OCI-LY7 (cell line): ENCODE measurements around the gene C12orf56. TPM values are rescaled to one million over a fixed set of nuclear protein-coding genes. Genes with fewer than 3 reads are reported as not detected.
"Not testable (repeated sequence)": the region's sequence is repeated elsewhere in the genome, so short reads cannot be mapped to it uniquely, and the experiment has no call there.

Source experiments
- BruUV-seq: library from RNA; stranded (reverse); fragments of 400-500 nt; replicated peaks from 2 replicates; lab custom pipeline; 2021; lab: Mats Ljungman, UMichigan
- CTCF ChIA-PET: fragments of 300-600 bp; sonication (Branson Sonifier 250); formaldehyde crosslinking; loops from one replicate; lab custom pipeline; 2022; ENCODE audit warnings: antibody characterized with exemption; ENCODE audit not compliant: unreplicated experiment; lab: Charles Lee
- POLR2A ChIA-PET: fragments of 300-600 bp; sonication (Branson Sonifier 250); formaldehyde crosslinking; loops from one replicate; lab custom pipeline; 2022; ENCODE audit warnings: antibody characterized with exemption; lab: Charles Lee
- DNase-seq: peaks from one replicate; pipeline ENCODE4 v3.0.0-alpha.2; 2015; ENCODE audit warnings: low spot score
- H2AFZ ChIP-seq: fragments of 200-600 bp; sonication (generic), shearing (Covaris generic); 2 replicates; pipeline ENCODE4 v1.6.1; 2014; ENCODE audit warnings: mild to moderate bottlenecking, antibody characterized with exemption, low read length, moderate library complexity
- H3K27ac ChIP-seq: fragments of 200-600 bp; sonication (generic); 2 replicates; pipeline ENCODE4 v1.5.1; 2014; ENCODE audit warnings: mixed run types, low read depth, mild to moderate bottlenecking, moderate library complexity, low read length, inconsistent platforms; ENCODE audit not compliant: poor library complexity, severe bottlenecking
- H3K36me3 ChIP-seq: fragments of 200-600 bp; sonication (generic); 2 replicates; pipeline ENCODE4 v1.6.1; 2014; ENCODE audit warnings: mild to moderate bottlenecking, antibody characterized with exemption, low read length, moderate library complexity, mixed read lengths; ENCODE audit not compliant: insufficient read depth
- H3K4me1 ChIP-seq: fragments of 200-600 bp; sonication (generic); 2 replicates; pipeline ENCODE4 v1.5.1; 2014; ENCODE audit warnings: mild to moderate bottlenecking, low read length; ENCODE audit not compliant: insufficient read depth, poor library complexity, severe bottlenecking
- H3K4me2 ChIP-seq: fragments of 200-600 bp; sonication (generic); 2 replicates; pipeline ENCODE4 v1.6.1; 2014; ENCODE audit warnings: mild to moderate bottlenecking, low read length
- H3K4me3 ChIP-seq: fragments of 200-600 bp; sonication (generic); 2 replicates; pipeline ENCODE4 v1.5.1; 2014; ENCODE audit warnings: mild to moderate bottlenecking, low read depth, low read length; ENCODE audit not compliant: poor library complexity, severe bottlenecking
- H3K79me2 ChIP-seq: fragments of 200-600 bp; sonication (generic); 2 replicates; pipeline ENCODE4 v1.6.1; 2016; ENCODE audit warnings: low read depth, mild to moderate bottlenecking, low read length, moderate library complexity, mixed read lengths; ENCODE audit not compliant: insufficient read depth
- H3K9me2 ChIP-seq: fragments of 200-600 bp; sonication (generic); 2 replicates; pipeline ENCODE4 v1.6.1; 2016; ENCODE audit warnings: mild to moderate bottlenecking, low read length, mixed read lengths; ENCODE audit not compliant: insufficient read depth
- H3K9me3 ChIP-seq: fragments of 200-600 bp; sonication (generic); 2 replicates; pipeline ENCODE4 v1.6.1; 2014; ENCODE audit warnings: mild to moderate bottlenecking, mixed run types, low read length, mixed read lengths
- H4K20me1 ChIP-seq: fragments of 200-600 bp; sonication (generic); 2 replicates; pipeline ENCODE4 v1.6.1; 2014; ENCODE audit warnings: mild to moderate bottlenecking, antibody characterized with exemption, low read length, moderate library complexity, mixed read lengths; ENCODE audit not compliant: insufficient read depth
- EZH2phosphoT487 ChIP-seq: fragments of 200-600 bp; sonication (generic); IDR thresholded peaks from 2 replicates; pipeline ENCODE4 v1.6.1; 2018; ENCODE audit warnings: low read depth, borderline replicate concordance, mild to moderate bottlenecking, mixed run types, antibody characterized with exemption, low read length, moderate library complexity, mixed read lengths
- intact Hi-C: fragments of 100-400 bp; cut with micrococcal nuclease; formaldehyde crosslinking; loops from one replicate; pipeline ENCODE4 v1.10.0; 2022; ENCODE audit not compliant: unreplicated experiment
- total RNA-seq, 2 experiments: library from RNA; depleted of rRNA in 1 of 2; stranded (reverse); fragments of >200 nt in 1 of 2; shearing (Covaris generic) in 1 of 2; gene quantifications; 2 replicates each; pipeline ENCODE4 v1.2.3, GENCODE V29; 2014 to 2022
- TF ChIP-seq, protein P1 (sequence below): fragments of 200-600 bp; sonication (generic); conservative IDR thresholded peaks from 2 replicates; pipeline ENCODE4 v1.5.1; 2014; ENCODE audit warnings: mild to moderate bottlenecking, antibody characterized with exemption, low read length, moderate library complexity, mixed read lengths

Gene C12orf56
- total RNA-seq, 2 experiments from 2014 or later, result not detected

DNA sequence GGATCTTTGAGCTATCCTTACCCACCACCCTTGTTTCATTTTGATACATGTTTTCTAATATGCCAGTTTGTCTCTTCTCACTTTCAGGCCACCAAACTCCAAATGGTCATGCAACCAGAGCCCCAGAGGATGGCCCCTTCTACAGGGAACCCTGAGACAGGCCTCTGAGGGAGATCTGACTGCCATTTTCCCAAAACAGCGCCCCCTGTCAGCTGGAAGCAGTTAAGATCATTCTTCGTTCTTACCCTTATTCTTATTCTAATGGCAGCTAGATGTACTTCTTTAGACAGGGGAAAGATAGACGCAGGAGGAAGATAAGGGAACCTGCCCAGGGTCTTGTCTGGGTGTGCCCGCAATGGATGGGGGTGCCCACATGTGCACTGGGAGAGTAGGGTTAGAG lies 38.4 kb downstream of the C12orf56 start:
- POLR2A ChIA-PET, result interaction anchor here (0.6 to 0.7 kb wide), 2 partner anchors 26 to 378 kb away, joined by 4 to 5 read pairs; no protein-coding TSS in a partner anchor

DNA sequence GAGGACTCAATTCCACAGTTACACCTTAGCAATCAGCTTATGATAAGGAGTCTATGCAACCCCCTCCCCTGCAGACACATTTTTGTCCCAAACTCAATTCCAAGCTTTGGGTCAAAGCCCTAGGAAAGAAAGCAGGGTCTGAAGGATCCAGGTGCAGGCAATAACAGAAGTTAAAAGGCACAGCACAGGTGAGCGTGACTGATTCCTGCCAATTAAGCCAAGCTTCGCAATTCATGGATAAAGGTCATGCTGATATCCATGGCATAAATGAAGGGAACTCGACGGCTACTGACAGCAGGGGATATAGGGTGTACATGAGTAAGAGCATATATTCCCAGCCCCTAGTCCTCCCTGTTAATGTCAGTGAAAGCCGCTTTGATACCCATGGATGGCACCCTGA lies 39.3 kb downstream of the C12orf56 start:
- no TSS peak for BruUV-seq
- H3K4me2 ChIP-seq, result no peak overlapping the region
- H3K36me3 ChIP-seq, result no peaks in the 10 kb centered on the region
- H2AFZ ChIP-seq, result no peak overlapping the region
- H4K20me1 ChIP-seq, result no peaks in the 10 kb centered on the region
- H3K9me2 ChIP-seq, result no peaks in the 10 kb centered on the region
- H3K4me1 ChIP-seq, result no peaks in the 10 kb centered on the region
- TF ChIP-seq, protein P1, sequence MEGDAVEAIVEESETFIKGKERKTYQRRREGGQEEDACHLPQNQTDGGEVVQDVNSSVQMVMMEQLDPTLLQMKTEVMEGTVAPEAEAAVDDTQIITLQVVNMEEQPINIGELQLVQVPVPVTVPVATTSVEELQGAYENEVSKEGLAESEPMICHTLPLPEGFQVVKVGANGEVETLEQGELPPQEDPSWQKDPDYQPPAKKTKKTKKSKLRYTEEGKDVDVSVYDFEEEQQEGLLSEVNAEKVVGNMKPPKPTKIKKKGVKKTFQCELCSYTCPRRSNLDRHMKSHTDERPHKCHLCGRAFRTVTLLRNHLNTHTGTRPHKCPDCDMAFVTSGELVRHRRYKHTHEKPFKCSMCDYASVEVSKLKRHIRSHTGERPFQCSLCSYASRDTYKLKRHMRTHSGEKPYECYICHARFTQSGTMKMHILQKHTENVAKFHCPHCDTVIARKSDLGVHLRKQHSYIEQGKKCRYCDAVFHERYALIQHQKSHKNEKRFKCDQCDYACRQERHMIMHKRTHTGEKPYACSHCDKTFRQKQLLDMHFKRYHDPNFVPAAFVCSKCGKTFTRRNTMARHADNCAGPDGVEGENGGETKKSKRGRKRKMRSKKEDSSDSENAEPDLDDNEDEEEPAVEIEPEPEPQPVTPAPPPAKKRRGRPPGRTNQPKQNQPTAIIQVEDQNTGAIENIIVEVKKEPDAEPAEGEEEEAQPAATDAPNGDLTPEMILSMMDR, result no peak
- no peak for TF ChIP-seq EZH2phosphoT487
- ChIA-PET CTCF (no interaction called here), POLR2A (no interaction called here)
- H3K79me2 ChIP-seq, result no peaks in the 10 kb centered on the region
- H3K4me3 ChIP-seq, result no peak overlapping the region
- no peaks in the 10 kb centered on the region for H3K9me3 ChIP-seq
- DNase-seq, result no peak
- H3K27ac ChIP-seq, result no peak overlapping the region
- intact Hi-C loops, result no loop called here

More for the DNA sequence above, 38.4 kb downstream of the C12orf56 start:
- TF ChIP-seq, protein P1, result peak; percentile 55
- no peak for TF ChIP-seq EZH2phosphoT487
- no peak overlapping the region for H3K4me3 ChIP-seq
- H3K36me3 ChIP-seq, result no peaks in the 10 kb centered on the region
- no peak overlapping the region for H3K27ac ChIP-seq
- H3K4me2 ChIP-seq, result no peak overlapping the region
- intact Hi-C loops, result no loop called here
- no peaks in the 10 kb centered on the region for H3K4me1 ChIP-seq
- no peak for DNase-seq
- no peak overlapping the region for H2AFZ ChIP-seq
- no peaks in the 10 kb centered on the region for H3K9me2 ChIP-seq
- CTCF ChIA-PET, result no interaction called here
- BruUV-seq, result no TSS peak
- no peaks in the 10 kb centered on the region for H3K9me3 ChIP-seq
- no peaks in the 10 kb centered on the region for H4K20me1 ChIP-seq
- H3K79me2 ChIP-seq, result no peaks in the 10 kb centered on the region

DNA sequence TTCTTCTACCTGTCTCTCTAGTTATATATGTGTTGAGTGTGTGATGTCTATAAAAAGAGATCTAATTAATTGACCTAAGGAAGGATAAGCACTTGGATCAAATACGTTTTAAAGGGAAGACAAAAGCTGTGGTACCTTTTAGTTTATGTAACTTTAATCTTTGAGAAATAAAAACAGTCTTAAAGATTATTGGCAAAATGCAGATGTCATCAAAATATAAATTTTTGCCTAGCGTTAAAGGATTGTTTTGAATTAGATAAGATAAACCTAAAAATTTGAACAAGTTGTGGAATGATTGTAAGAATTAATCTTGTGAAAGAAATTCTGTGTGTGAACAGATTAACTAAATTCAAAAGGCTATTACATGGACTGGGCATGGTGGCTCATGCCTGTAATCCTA lies 42.9 kb downstream of the C12orf56 start:
- no peaks in the 10 kb centered on the region for H4K20me1 ChIP-seq
- BruUV-seq, result no TSS peak
- POLR2A ChIA-PET, result no interaction called here

DNA sequence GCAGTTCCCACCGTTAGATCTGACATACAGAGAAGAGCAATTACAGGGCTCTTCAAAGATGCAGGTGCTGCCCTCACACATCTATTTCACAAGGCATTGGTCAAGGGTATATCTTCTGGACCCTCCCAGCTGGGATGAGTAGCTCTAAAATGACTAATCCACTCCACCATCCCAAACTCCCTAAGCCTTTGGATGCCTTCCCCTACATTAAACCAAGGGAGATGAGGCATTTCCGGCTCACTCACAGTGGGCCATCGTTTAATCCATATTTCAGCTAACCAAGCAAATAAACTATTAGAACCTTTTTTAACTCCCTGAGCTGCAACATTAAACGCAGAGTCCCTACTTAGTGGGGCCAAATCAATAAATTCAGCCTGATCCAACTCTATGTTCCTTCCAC lies 45.9 kb downstream of the C12orf56 start:
- DNase-seq, H3K9me3 ChIP-seq, H3K27ac ChIP-seq, H3K4me1 ChIP-seq, CTCF ChIA-PET, H3K4me2 ChIP-seq, H3K79me2 ChIP-seq, H3K36me3 ChIP-seq, H2AFZ ChIP-seq, intact Hi-C loops, H3K4me3 ChIP-seq, H3K9me2 ChIP-seq, H4K20me1 ChIP-seq, POLR2A ChIA-PET, BruUV-seq: not testable (repeated sequence)

More for the DNA sequence above, 42.9 kb downstream of the C12orf56 start:
- H3K4me2 ChIP-seq, result no peak overlapping the region
- CTCF ChIA-PET, result no interaction called here
- no peaks in the 10 kb centered on the region for H3K9me3 ChIP-seq
- intact Hi-C loops, result no loop called here
- no peak for DNase-seq
- H3K4me1 ChIP-seq, result no peaks in the 10 kb centered on the region
- H3K79me2 ChIP-seq, result no peaks in the 10 kb centered on the region
- no peak overlapping the region for H3K27ac ChIP-seq
- no peaks in the 10 kb centered on the region for H3K36me3 ChIP-seq
- TF ChIP-seq, protein P1, result no peak
- no peak for TF ChIP-seq EZH2phosphoT487
- no peak overlapping the region for H2AFZ ChIP-seq
- no peak overlapping the region for H3K4me3 ChIP-seq
- H3K9me2 ChIP-seq, result no peaks in the 10 kb centered on the region
